Uterus (tissue), 2 donors: ENCODE results near the gene RNF141.

Source experiments
- POLR2A ChIP-seq, 2 donors: fragments of 450-650 bp; IDR thresholded peaks; one replicate each; pipeline ENCODE4 v1.6.1; 2016; ENCODE audit warnings: antibody characterized with exemption in 2 of 2, mild to moderate bottlenecking in 1 of 2, moderate library complexity in 1 of 2
- TF ChIP-seq, protein P1 (sequence below), 4 experiments: fragments of 200-600 bp in 2 of 4; fragments of 450-650 bp in 2 of 4; sonication (generic) in 2 of 4; IDR thresholded peaks; one replicate each; pipeline ENCODE4 v1.5.1; 2016 to 2019; ENCODE audit warnings: antibody characterized with exemption in 4 of 4, mild to moderate bottlenecking in 2 of 4, moderate library complexity in 1 of 4

GRCh38 chr11:10541561-10541930 is 559 bp upstream of the RNF141 start:
- no peak for TF ChIP-seq POLR2A (IDR thresholded peaks at IDR 0.05)
- TF ChIP-seq, protein P1, sequence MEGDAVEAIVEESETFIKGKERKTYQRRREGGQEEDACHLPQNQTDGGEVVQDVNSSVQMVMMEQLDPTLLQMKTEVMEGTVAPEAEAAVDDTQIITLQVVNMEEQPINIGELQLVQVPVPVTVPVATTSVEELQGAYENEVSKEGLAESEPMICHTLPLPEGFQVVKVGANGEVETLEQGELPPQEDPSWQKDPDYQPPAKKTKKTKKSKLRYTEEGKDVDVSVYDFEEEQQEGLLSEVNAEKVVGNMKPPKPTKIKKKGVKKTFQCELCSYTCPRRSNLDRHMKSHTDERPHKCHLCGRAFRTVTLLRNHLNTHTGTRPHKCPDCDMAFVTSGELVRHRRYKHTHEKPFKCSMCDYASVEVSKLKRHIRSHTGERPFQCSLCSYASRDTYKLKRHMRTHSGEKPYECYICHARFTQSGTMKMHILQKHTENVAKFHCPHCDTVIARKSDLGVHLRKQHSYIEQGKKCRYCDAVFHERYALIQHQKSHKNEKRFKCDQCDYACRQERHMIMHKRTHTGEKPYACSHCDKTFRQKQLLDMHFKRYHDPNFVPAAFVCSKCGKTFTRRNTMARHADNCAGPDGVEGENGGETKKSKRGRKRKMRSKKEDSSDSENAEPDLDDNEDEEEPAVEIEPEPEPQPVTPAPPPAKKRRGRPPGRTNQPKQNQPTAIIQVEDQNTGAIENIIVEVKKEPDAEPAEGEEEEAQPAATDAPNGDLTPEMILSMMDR (IDR thresholded peaks at IDR 0.05): no peak
